ENCODE results near the gene TUBA8. TPM values are rescaled to one million over a fixed set of nuclear protein-coding genes. Genes with fewer than 3 reads are reported as not detected.

The TUBA8 gene
- total RNA-seq, 1 experiment from 2014 or later = 1.3 TPM

DNA sequence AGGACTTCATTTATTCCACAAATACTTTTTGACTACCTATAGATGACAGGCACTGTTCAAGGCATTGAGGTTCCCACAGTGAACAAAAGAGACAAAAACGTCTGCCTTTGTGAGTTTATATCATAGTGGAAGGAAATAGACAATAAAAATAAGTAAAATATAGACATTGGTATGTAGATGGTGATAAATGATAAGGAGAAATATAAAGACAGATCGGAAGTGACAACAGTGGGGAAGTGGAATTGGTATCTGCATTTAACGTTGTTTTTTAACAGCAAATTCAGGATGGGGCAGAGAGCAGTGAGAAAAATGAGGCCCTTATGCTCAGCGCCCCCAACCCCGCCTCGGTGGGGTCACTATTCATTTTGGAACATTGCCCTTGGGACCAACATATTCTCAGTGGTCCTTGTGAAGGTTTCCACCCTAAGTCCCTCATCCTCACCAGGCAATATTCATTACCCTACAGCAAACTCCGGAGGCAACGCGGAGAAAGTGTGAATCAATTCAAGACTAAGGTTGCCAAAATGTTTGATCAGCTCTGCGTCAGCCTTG, 33.4 kb upstream of the TUBA8 start:
- Histone ChIP-seq H3K36me3 (ENCODE audit: control insufficient read depth, insufficient read depth, low read length) (peaks cover 10% of the 10 kb centered on the region), H3K27ac (ENCODE audit: low read length) (peak overlapping the region; percentile 83), H3K27me3 (ENCODE audit: control insufficient read depth, insufficient read depth, low read length) (no peaks in the 10 kb centered on the region), H3K9me3 (ENCODE audit: control insufficient read depth, insufficient read depth, low read depth, low read length) (no peaks in the 10 kb centered on the region), H3K4me3 (ENCODE audit: low read depth in 2 of 2, low read length in 2 of 2) (peak overlapping the region; percentile 92 to 95), H3K4me1 (ENCODE audit: control insufficient read depth, insufficient read depth, low read length) (peaks cover 7% of the 10 kb centered on the region)
- no TSS peak for BruUV-seq (replicated peaks)
- in situ Hi-C loops (cut with HindIII; ENCODE audit: low pct_unique_long_range_greater_than_20kb, low sequenced_read_pairs) = no loop called here
- no peak for TF ChIP-seq SIN3A (IDR thresholded peaks at IDR 0.05; ENCODE audit: borderline replicate concordance, insufficient read depth, low read depth, low read length)
- TF ChIP-seq, protein P1, sequence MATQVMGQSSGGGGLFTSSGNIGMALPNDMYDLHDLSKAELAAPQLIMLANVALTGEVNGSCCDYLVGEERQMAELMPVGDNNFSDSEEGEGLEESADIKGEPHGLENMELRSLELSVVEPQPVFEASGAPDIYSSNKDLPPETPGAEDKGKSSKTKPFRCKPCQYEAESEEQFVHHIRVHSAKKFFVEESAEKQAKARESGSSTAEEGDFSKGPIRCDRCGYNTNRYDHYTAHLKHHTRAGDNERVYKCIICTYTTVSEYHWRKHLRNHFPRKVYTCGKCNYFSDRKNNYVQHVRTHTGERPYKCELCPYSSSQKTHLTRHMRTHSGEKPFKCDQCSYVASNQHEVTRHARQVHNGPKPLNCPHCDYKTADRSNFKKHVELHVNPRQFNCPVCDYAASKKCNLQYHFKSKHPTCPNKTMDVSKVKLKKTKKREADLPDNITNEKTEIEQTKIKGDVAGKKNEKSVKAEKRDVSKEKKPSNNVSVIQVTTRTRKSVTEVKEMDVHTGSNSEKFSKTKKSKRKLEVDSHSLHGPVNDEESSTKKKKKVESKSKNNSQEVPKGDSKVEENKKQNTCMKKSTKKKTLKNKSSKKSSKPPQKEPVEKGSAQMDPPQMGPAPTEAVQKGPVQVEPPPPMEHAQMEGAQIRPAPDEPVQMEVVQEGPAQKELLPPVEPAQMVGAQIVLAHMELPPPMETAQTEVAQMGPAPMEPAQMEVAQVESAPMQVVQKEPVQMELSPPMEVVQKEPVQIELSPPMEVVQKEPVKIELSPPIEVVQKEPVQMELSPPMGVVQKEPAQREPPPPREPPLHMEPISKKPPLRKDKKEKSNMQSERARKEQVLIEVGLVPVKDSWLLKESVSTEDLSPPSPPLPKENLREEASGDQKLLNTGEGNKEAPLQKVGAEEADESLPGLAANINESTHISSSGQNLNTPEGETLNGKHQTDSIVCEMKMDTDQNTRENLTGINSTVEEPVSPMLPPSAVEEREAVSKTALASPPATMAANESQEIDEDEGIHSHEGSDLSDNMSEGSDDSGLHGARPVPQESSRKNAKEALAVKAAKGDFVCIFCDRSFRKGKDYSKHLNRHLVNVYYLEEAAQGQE (IDR thresholded peaks at IDR 0.05; ENCODE audit: insufficient read depth in 1 of 2, low read depth in 2 of 2, low read length in 1 of 2) = no peak
- TF ChIP-seq TCF7L2 (IDR thresholded peaks at IDR 0.05; ENCODE audit: low read depth, low read length) = no peak
- TF ChIP-seq CTCF (IDR thresholded peaks at IDR 0.05) = no peak
- no peak for TF ChIP-seq POLR2AphosphoS5 (IDR thresholded peaks at IDR 0.05; ENCODE audit: low read depth, low read length)
- intact Hi-C loops (cut with micrococcal nuclease; ENCODE audit: unreplicated experiment) = no loop called here
- DNase-seq (ENCODE audit: low read depth, low spot score) (no peak), ATAC-seq (peak; percentile 7)
- CTCF ChIA-PET = no interaction called here
- POLR2A ChIA-PET = interaction anchor here (0.6 to 0.7 kb wide), 2 partner anchors 14 to 333 kb away, joined by 3 read pairs; no protein-coding TSS in a partner anchor

- Histone ChIP-seq H3K4me3 (ENCODE audit: low read depth in 2 of 2, low read length in 2 of 2) (peak within 1 kb of the TSS; percentile 92 to 95), H3K27me3 (ENCODE audit: control insufficient read depth, insufficient read depth, low read length) (no peaks in the 10 kb centered on the region), H3K9me3 (ENCODE audit: control insufficient read depth, insufficient read depth, low read depth, low read length) (no peaks in the 10 kb centered on the region), H3K4me1 (ENCODE audit: control insufficient read depth, insufficient read depth, low read length) (peaks cover 7% of the 10 kb centered on the region), H3K36me3 (ENCODE audit: control insufficient read depth, insufficient read depth, low read length) (peaks cover 10% of the 10 kb centered on the region), H3K27ac (ENCODE audit: low read length) (peak within 1 kb of the TSS; percentile 84)
- DNase-seq (ENCODE audit: low read depth, low spot score) (peak; percentile 55), ATAC-seq (peak; percentile 99)
- CTCF ChIA-PET = no interaction called here
- TF ChIP-seq SIN3A (IDR thresholded peaks at IDR 0.05; ENCODE audit: borderline replicate concordance, insufficient read depth, low read depth, low read length) (peak; percentile 65; the same call in 1 of the 2 replicates), TCF7L2 (IDR thresholded peaks at IDR 0.05; ENCODE audit: low read depth, low read length) (peak; percentile 93), POLR2AphosphoS5 (IDR thresholded peaks at IDR 0.05; ENCODE audit: low read depth, low read length) (0 out of 2 replicates have a peak, but pooled peaks have one; percentile 31), CTCF (IDR thresholded peaks at IDR 0.05) (no peak)
- TF ChIP-seq, protein P1 (IDR thresholded peaks at IDR 0.05; ENCODE audit: insufficient read depth in 1 of 2, low read depth in 2 of 2, low read length in 1 of 2) = no peak
- in situ Hi-C loops (cut with HindIII; ENCODE audit: low pct_unique_long_range_greater_than_20kb, low sequenced_read_pairs) = no loop called here
- intact Hi-C loops (cut with micrococcal nuclease; ENCODE audit: unreplicated experiment) = no loop called here
- POLR2A ChIA-PET = interaction anchor here (0.6 to 0.7 kb wide), 2 partner anchors 15 to 334 kb away, joined by 3 read pairs; no protein-coding TSS in a partner anchor
- BruUV-seq (replicated peaks) = no TSS peak
Observed at GRCh38 chr22:18077639-18078328, 32.8 kb upstream of the TUBA8 start, which contains the start of gene PEX26. PEX26 (plus strand) TSS chr22:18077990; CDS start chr22:18078377, 387 bp downstream.
